ENCODE results near the gene ARID5B.

DNA sequence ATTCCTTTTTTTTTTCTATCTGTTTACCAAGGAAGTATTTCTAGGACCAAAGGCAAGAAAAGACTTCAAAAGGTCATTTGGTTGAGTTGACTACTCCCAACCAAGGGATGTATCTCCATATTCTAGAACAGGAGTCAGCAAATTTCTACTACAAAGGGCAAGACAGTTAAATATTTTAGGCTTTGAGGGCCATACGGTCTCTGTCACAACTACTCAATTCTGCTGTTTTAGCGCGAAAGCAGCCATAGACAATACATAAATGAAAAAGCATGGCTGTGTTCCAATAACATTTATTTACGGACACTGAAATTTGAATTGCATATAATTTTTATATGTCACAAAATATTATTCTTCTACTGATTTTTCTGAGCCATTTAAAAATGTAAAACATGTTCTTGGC is 8.5 kb upstream of the ARID5B start:
- no peak for TF ChIP-seq ZNF274 (IDR thresholded peaks at IDR 0.05; ENCODE audit: low read depth, low read length)
- no peak for TF ChIP-seq YY1 (IDR thresholded peaks at IDR 0.05; ENCODE audit: insufficient read depth, insufficient read length)
- no peak for TF ChIP-seq SUZ12 (IDR thresholded peaks at IDR 0.05; ENCODE audit: extremely low read depth, insufficient read depth, insufficient read length)

All from NT2/D1 (cell line).